Endodermal cell (in vitro differentiated cells): ENCODE measurements around the gene EHD4. TPM values are rescaled to one million over a fixed set of nuclear protein-coding genes. Genes with fewer than 3 reads are reported as not detected.

ENCODE experiments used
- DNase-seq: peaks from one replicate; pipeline ENCODE4 v3.0.0-alpha.2; 2017
- H3K27ac ChIP-seq: 2 replicates; pipeline ENCODE4 v1.5.1; 2013; ENCODE audit warnings: mild to moderate bottlenecking, low read depth, low read length, moderate library complexity
- H3K27me3 ChIP-seq: 2 replicates; pipeline ENCODE4 v1.6.1; 2013; ENCODE audit warnings: mild to moderate bottlenecking, low read length, moderate library complexity; ENCODE audit not compliant: insufficient read depth, control insufficient read depth, poor library complexity, severe bottlenecking
- H3K36me3 ChIP-seq: 2 replicates; pipeline ENCODE4 v1.7.0; 2013; ENCODE audit warnings: mild to moderate bottlenecking, low read length, moderate library complexity; ENCODE audit not compliant: control insufficient read depth, insufficient read depth
- H3K4me1 ChIP-seq: one replicate; pipeline ENCODE4 v1.7.0; 2013; ENCODE audit warnings: low read length; ENCODE audit not compliant: control insufficient read depth, insufficient read depth
- H3K4me3 ChIP-seq: 2 replicates; pipeline ENCODE4 v1.5.1; 2013; ENCODE audit warnings: mild to moderate bottlenecking, low read length, moderate library complexity
- H3K9ac ChIP-seq: 2 replicates; pipeline ENCODE4 v1.6.1; 2013; ENCODE audit warnings: mild to moderate bottlenecking, low read length, moderate library complexity; ENCODE audit not compliant: poor library complexity, severe bottlenecking; ENCODE audit errors: extremely low read depth
- H3K9me3 ChIP-seq: 2 replicates; pipeline ENCODE4 v1.6.1; 2013; ENCODE audit warnings: mild to moderate bottlenecking, low read length, moderate library complexity; ENCODE audit not compliant: control insufficient read depth
- H3K27ac Mint-ChIP-seq: 2 replicates; pipeline ENCODE4 v1.8.0; 2020; ENCODE audit warnings: mixed read lengths
- H3K27me3 Mint-ChIP-seq: 2 replicates; pipeline ENCODE4 v1.8.0; 2021; ENCODE audit warnings: mild to moderate bottlenecking, mixed read lengths; ENCODE audit not compliant: insufficient read depth
- H3K36me3 Mint-ChIP-seq: 2 replicates; pipeline ENCODE4 v1.8.0; 2020; ENCODE audit warnings: low read depth, mixed read lengths
- H3K4me1 Mint-ChIP-seq: 2 replicates; pipeline ENCODE4 v1.8.0; 2020; ENCODE audit warnings: mixed read lengths
- H3K4me3 Mint-ChIP-seq: 2 replicates; pipeline ENCODE4 v1.8.0; 2020; ENCODE audit warnings: mild to moderate bottlenecking, moderate library complexity, mixed read lengths
- H3K9me3 Mint-ChIP-seq: 2 replicates; pipeline ENCODE4 v1.8.0; 2020; ENCODE audit warnings: mild to moderate bottlenecking, mixed read lengths
- CTCF ChIP-seq: fragments of 200-600 bp; sonication (generic); conservative IDR thresholded peaks from 2 replicates; pipeline ENCODE4 v1.5.0; 2021; ENCODE audit warnings: antibody characterized with exemption, mild to moderate bottlenecking
- WGBS, 2 experiments: methylation state at CpG; one replicate each; pipeline versions ENCODE4 v1.1.5 to v1.1.7; 2013; ENCODE audit warnings: missing lambda C conversion rate in 2 of 2, mixed read lengths in 1 of 2; ENCODE audit not compliant: insufficient coverage in 1 of 2, insufficient read length in 1 of 2; 5-methylcytosine and 5-hydroxymethylcytosine counted together
- total RNA-seq, 2 donors: library from RNA; stranded (reverse); fragmentation: NEBNext Ultra II Directional in 1 of 2; extraction: Animal tissue kit (Norgen Biotek cat#: 25700) in 1 of 2; gene quantifications; 2 replicates in 1 of 2; 3 replicates in 1 of 2; pipeline ENCODE4 v1.2.1, GENCODE V29; 2021

EHD4 gene
- total RNA-seq, 2 donors from 2014 or later, result 16.9 to 17.3 TPM

DNA sequence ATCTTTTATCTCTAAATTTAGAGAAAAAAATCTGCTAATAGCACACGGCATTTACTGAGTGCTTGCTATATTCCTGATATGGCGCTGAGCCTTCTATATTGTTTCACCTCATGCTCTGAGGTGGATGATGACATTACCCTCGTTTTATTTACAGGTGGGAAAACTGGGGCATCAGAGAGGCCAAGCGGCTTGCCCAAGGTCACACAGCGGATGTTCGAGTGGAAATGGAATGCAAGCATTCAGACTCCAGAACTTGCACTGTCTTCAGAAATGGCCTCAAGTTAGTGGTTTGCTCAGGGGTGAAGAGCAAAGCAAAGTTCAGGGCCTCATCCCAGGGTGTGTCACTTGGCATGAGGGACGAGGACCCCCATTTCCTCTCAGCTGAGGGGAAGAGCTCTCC, 17.3 kb downstream of the EHD4 start:
- Histone ChIP-seq H3K9me3 (no peaks in the 10 kb centered on the region), H3K27ac (no peak overlapping the region), H3K4me1 (peaks cover 4% of the 10 kb centered on the region), H3K4me3 (no peak overlapping the region), H3K9ac (no peak overlapping the region), H3K27me3 (no peaks in the 10 kb centered on the region), H3K36me3 (peaks cover 28% of the 10 kb centered on the region)
- Mint-ChIP-seq H3K36me3 (peaks cover 21% of the 10 kb centered on the region), H3K27me3 (no peaks in the 10 kb centered on the region), H3K4me1 (peaks cover 14% of the 10 kb centered on the region), H3K27ac (no peak overlapping the region), H3K9me3 (no peaks in the 10 kb centered on the region), H3K4me3 (no peak overlapping the region)
- WGBS, 2 experiments, result 94 to 96% methylated on average over 7 of the region's 7 CpGs
- no peak for TF ChIP-seq CTCF
- peak; percentile 20 for DNase-seq

- no peak for TF ChIP-seq CTCF
- no peak overlapping the region for H3K4me3 ChIP-seq
- H3K27ac Mint-ChIP-seq, result no peak overlapping the region
- 87 to 91% methylated on average over 4 to 6 of the region's 6 CpGs for WGBS, 2 experiments
- peaks cover 16% of the 10 kb centered on the region for H3K4me1 Mint-ChIP-seq
- H3K27ac ChIP-seq, result no peak overlapping the region
- H3K27me3 ChIP-seq, result no peaks in the 10 kb centered on the region
- peak; percentile 16 for DNase-seq
- peaks cover 28% of the 10 kb centered on the region for H3K36me3 ChIP-seq
- no peak overlapping the region for H3K9ac ChIP-seq
- no peaks in the 10 kb centered on the region for H3K27me3 Mint-ChIP-seq
- peaks cover 17% of the 10 kb centered on the region for H3K36me3 Mint-ChIP-seq
- no peaks in the 10 kb centered on the region for H3K9me3 ChIP-seq
- H3K4me3 Mint-ChIP-seq, result no peak overlapping the region
- peaks cover 7% of the 10 kb centered on the region for H3K4me1 ChIP-seq
- H3K9me3 Mint-ChIP-seq, result no peaks in the 10 kb centered on the region
Measured at GRCh38 chr15:41954036-41954435, 18.3 kb downstream of the EHD4 start.

DNA sequence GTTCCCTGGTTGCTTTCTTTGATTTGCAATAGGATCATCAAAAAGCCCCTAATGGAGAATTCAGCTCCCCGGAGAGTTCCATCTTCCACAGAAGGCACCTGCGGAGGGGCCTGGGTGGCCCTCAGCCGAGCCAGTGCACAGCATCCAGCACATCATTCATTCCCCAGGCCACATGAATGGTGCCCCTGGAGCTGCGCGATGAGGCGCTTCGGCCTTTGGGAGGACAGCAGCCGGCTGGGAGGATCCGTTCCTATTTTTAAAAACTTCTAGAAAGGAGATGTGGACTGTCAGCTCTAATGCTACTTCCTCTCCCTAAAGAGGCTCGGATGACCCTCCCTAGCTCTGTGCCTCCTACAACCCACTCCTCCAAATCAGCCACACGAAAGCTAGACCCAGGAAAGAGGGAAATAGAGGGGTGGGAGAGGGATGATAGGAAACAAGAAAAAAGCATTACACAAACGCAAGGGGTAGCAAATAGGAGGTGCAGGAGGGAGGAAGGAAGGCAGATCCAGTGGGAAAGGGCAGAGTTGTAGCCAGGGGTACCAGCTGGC, 20.3 kb downstream of the EHD4 start:
- peak overlapping the region; percentile 18 for H3K27ac Mint-ChIP-seq
- H3K9me3 Mint-ChIP-seq, result no peaks in the 10 kb centered on the region
- H3K4me3 Mint-ChIP-seq, result no peak overlapping the region
- 93 to 99% methylated on average over 6 to 11 of the region's 12 CpGs for WGBS, 2 experiments
- no peak overlapping the region for H3K4me3 ChIP-seq
- H3K36me3 Mint-ChIP-seq, result peaks cover 17% of the 10 kb centered on the region
- no peaks in the 10 kb centered on the region for H3K27me3 Mint-ChIP-seq
- H3K9ac ChIP-seq, result no peak overlapping the region
- peaks cover 9% of the 10 kb centered on the region for H3K4me1 Mint-ChIP-seq
- no peak for DNase-seq
- no peak overlapping the region for H3K27ac ChIP-seq
- no peaks in the 10 kb centered on the region for H3K9me3 ChIP-seq
- no peak for TF ChIP-seq CTCF
- H3K27me3 ChIP-seq, result no peaks in the 10 kb centered on the region
- peaks cover 7% of the 10 kb centered on the region for H3K4me1 ChIP-seq
- peaks cover 28% of the 10 kb centered on the region for H3K36me3 ChIP-seq
